CD14-positive monocyte (primary cell): Measurements from ENCODE around the gene CYP4F11. TPM values are rescaled to one million over a fixed set of nuclear protein-coding genes. Genes with fewer than 3 reads are reported as not detected.
"Not testable (repeated sequence)": the region's sequence is repeated elsewhere in the genome, so short reads cannot be mapped to it uniquely, and the experiment has no call there.

ENCODE experiments used
- DNase-seq, 3 donors: peaks; one replicate each; pipeline ENCODE4 v3.0.0-alpha.2; 2011 to 2022
- H2AFZ ChIP-seq: 2 replicates; pipeline ENCODE4 v1.6.0; 2012; ENCODE audit warnings: mild to moderate bottlenecking, low read depth, low read length, inconsistent platforms; ENCODE audit not compliant: insufficient read depth, poor library complexity, severe bottlenecking
- H3K27ac ChIP-seq, 2 donors: 1 replicate in 1 of 2; 2 replicates in 1 of 2; pipeline ENCODE4 v1.5.1; 2012 to 2013; ENCODE audit warnings: low read length in 2 of 2, control low read depth in 1 of 2, inconsistent platforms in 1 of 2, low read depth in 1 of 2, mild to moderate bottlenecking in 1 of 2
- H3K27me3 ChIP-seq, 2 donors: one replicate each; pipeline versions ENCODE4 v1.6.0 to v1.6.1; 2011 to 2013; ENCODE audit warnings: low read length in 2 of 2; ENCODE audit not compliant: control insufficient read depth in 2 of 2, insufficient read depth in 2 of 2
- H3K36me3 ChIP-seq, 2 donors: replicated peaks in 1 of 2; 1 replicate in 1 of 2; 2 replicates in 1 of 2; pipeline versions ENCODE4 v1.5.1 to v1.6.1; 2012 to 2013; ENCODE audit warnings: low read length in 2 of 2, control low read depth in 1 of 2, inconsistent platforms in 1 of 2, mild to moderate bottlenecking in 1 of 2; ENCODE audit not compliant: insufficient read depth in 2 of 2, control insufficient read depth in 1 of 2
- H3K4me1 ChIP-seq, 2 donors: 1 replicate in 1 of 2; 2 replicates in 1 of 2; pipeline versions ENCODE4 v1.5.1 to v1.6.1; 2012 to 2013; ENCODE audit warnings: low read length in 2 of 2, control low read depth in 1 of 2, inconsistent platforms in 1 of 2, mild to moderate bottlenecking in 1 of 2, moderate library complexity in 1 of 2; ENCODE audit not compliant: insufficient read depth in 2 of 2, control insufficient read depth in 1 of 2
- H3K4me2 ChIP-seq: replicated peaks from 2 replicates; pipeline ENCODE3; 2012; ENCODE audit warnings: low read length, moderate library complexity, mild to moderate bottlenecking; ENCODE audit not compliant: poor library complexity, severe bottlenecking; ENCODE audit errors: extremely low read depth
- H3K4me3 ChIP-seq, 3 experiments: fragments of 200-600 bp in 1 of 3; sonication (generic) in 1 of 3; replicated peaks in 1 of 3; 1 replicate in 2 of 3; 2 replicates in 1 of 3; pipeline ENCODE4 v1.5.1; 2011 to 2013; ENCODE audit warnings: low read length in 3 of 3, mild to moderate bottlenecking in 3 of 3, control low read depth in 2 of 3, low read depth in 2 of 3, inconsistent platforms in 1 of 3, moderate library complexity in 1 of 3
- H3K79me2 ChIP-seq: 2 replicates; pipeline ENCODE4 v1.6.0; 2012; ENCODE audit warnings: mild to moderate bottlenecking, control low read depth, inconsistent platforms, low read length, moderate library complexity; ENCODE audit not compliant: insufficient read depth
- H3K9ac ChIP-seq: 2 replicates; pipeline ENCODE4 v1.6.0; 2017; ENCODE audit warnings: low read length, mild to moderate bottlenecking; ENCODE audit not compliant: insufficient read depth, poor library complexity, severe bottlenecking
- H3K9me3 ChIP-seq, 2 donors: replicated peaks in 1 of 2; 1 replicate in 1 of 2; 2 replicates in 1 of 2; pipeline versions ENCODE4 v1.5.1 to v1.6.1; 2012 to 2013; ENCODE audit warnings: low read length in 2 of 2, control low read depth in 1 of 2; ENCODE audit not compliant: control insufficient read depth in 1 of 2, insufficient read depth in 1 of 2
- H4K20me1 ChIP-seq: 2 replicates; pipeline ENCODE4 v1.6.0; 2012; ENCODE audit warnings: mild to moderate bottlenecking, low read length, control low read depth, moderate library complexity; ENCODE audit not compliant: insufficient read depth
- H3K27ac Mint-ChIP-seq, 7 donors: one replicate each; pipeline ENCODE4 v1.8.0; 2020; ENCODE audit warnings: mild to moderate bottlenecking in 7 of 7, mixed read lengths in 7 of 7, moderate library complexity in 6 of 7, inconsistent platforms in 2 of 7
- H3K27me3 Mint-ChIP-seq, 3 donors: one replicate each; pipeline ENCODE4 v1.8.0; 2021 to 2022; ENCODE audit warnings: low read depth in 3 of 3, mild to moderate bottlenecking in 3 of 3, mixed read lengths in 3 of 3, moderate library complexity in 3 of 3, inconsistent platforms in 1 of 3
- H3K36me3 Mint-ChIP-seq, 2 donors: one replicate each; pipeline ENCODE4 v1.8.0; 2020; ENCODE audit warnings: mixed read lengths in 2 of 2, inconsistent platforms in 1 of 2, mild to moderate bottlenecking in 1 of 2
- H3K4me1 Mint-ChIP-seq: one replicate; pipeline ENCODE4 v1.8.0; 2020; ENCODE audit warnings: mild to moderate bottlenecking, mixed read lengths
- H3K4me3 Mint-ChIP-seq, 2 donors: one replicate each; pipeline ENCODE4 v1.8.0; 2020; ENCODE audit warnings: mild to moderate bottlenecking in 2 of 2, mixed read lengths in 2 of 2, moderate library complexity in 1 of 2
- H3K9me3 Mint-ChIP-seq, 7 donors: one replicate each; pipeline ENCODE4 v1.8.0; 2020 to 2022; ENCODE audit warnings: mixed read lengths in 7 of 7, mild to moderate bottlenecking in 6 of 7, moderate library complexity in 6 of 7, inconsistent platforms in 2 of 7
- CTCF ChIP-seq: fragments of 200-600 bp; IDR thresholded peaks from one replicate; pipeline ENCODE4 v1.8.0; 2022; ENCODE audit warnings: antibody characterized with exemption, mild to moderate bottlenecking
- WGBS: methylation state at CpG from one replicate; pipeline ENCODE4 v1.1.5; 2013; ENCODE audit warnings: missing lambda C conversion rate; ENCODE audit not compliant: insufficient coverage; 5-methylcytosine and 5-hydroxymethylcytosine counted together
- intact Hi-C, 2 donors: fragments of 100-400 bp; cut with micrococcal nuclease; formaldehyde crosslinking; loops; one replicate each; pipeline versions ENCODE4 v1.15.0 to v1.15.1; 2023
- polyA plus RNA-seq, 3 donors: library from polyadenylated mRNA; depleted of rRNA in 1 of 3; unstranded in 2 of 3; stranded (reverse) in 1 of 3; fragments of 300-500 nt in 2 of 3; fragments of >200 nt in 1 of 3; fragmentation: Illumina TruSeq in 2 of 3; gene quantifications; 1 replicate in 2 of 3; 2 replicates in 1 of 3; pipeline ENCODE4 v1.2.3, GENCODE V29; 2012 to 2021

The CYP4F11 gene
- polyA plus RNA-seq, 3 donors = not detected

DNA sequence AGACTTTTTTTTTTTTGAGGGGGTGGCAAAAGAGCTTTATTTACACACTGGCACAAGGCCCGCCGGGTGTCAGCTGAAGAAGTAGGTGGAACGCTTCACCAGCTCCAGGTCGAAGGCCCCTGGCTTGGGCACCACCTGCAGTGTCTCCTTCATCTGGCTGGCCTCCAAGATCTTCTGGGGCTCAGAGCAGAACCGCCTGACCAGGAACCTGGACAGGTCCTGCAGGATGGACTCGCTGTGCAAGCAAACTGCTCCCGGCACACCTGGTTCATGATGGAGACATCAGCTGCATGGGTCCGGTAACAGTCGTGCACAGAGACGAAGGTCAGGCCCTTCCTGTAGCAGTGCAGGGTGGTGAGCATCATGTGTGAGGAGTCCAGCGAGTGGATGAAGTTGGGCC lies 32.1 kb downstream of the CYP4F11 start:
- peaks cover 0 to 18% (median 9%) of the 10 kb centered on the region in 3 donors for H3K27me3 Mint-ChIP-seq
- WGBS = 97% methylated on average over 10 of the region's 11 CpGs

DNA sequence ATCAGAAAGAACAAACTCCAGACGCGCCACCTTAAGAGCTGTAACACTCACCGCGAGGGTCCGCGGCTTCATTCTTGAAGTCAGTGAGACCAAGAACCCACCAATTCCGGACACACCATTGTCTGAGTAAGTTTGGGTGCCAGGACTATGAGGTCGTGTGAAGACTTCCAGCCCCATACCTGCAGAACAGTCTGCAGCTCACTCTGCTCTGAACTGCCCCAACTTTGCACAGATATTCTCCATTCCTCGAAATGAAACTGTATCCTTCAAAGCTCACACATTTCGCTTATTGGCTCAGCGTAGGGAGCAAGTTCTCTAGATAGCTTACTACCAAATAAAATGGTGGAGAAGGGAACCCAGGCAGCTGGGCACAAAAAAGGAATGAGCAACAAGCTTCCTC lies 33.8 kb downstream of the CYP4F11 start:
- H3K4me3 Mint-ChIP-seq = peak overlapping the region; percentile 79 to 95
- no peak for DNase-seq

More for the DNA sequence above, 32.1 kb downstream of the CYP4F11 start:
- Histone ChIP-seq H3K27me3 (no peaks in the 10 kb centered on the region), H3K4me1 (peaks cover 3 to 6% of the 10 kb centered on the region in 2 donors), H3K4me2 (no peak overlapping the region), H2AFZ (no peak overlapping the region), H3K9ac (no peak overlapping the region), H4K20me1 (no peaks in the 10 kb centered on the region), H3K27ac (no peak overlapping the region), H3K4me3 (no peak overlapping the region), H3K9me3 (no peaks in the 10 kb centered on the region), H3K79me2 (no peaks in the 10 kb centered on the region), H3K36me3 (no peaks in the 10 kb centered on the region)
- DNase-seq = no peak
- peaks cover 4 to 22% (median 16%) of the 10 kb centered on the region in 7 donors for H3K9me3 Mint-ChIP-seq
- intact Hi-C loops = no loop called here
- H3K4me3 Mint-ChIP-seq = no peak overlapping the region
- H3K36me3 Mint-ChIP-seq = no peaks in the 10 kb centered on the region
- H3K27ac Mint-ChIP-seq = no peak overlapping the region
- TF ChIP-seq CTCF = no peak
- peaks cover 19% of the 10 kb centered on the region for H3K4me1 Mint-ChIP-seq

DNA sequence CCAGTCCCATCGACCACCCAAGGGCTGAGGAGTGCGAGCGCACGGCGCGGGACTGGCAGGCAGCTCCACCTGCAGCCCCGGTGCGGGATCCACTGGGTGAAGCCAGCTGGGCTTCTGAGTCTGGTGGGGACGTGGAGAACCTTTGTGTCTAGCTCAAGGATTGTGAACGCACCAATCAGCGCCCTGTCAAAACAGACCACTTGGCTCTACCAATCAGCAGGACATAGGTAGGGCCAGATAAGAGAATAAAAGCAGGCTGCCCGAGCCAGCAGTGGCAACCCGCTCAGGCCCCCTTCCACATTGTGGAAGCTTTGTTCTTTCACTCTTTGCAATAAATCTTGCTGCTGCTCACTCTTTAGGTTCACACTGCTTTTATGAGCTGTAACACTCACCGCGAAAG lies 34.3 kb downstream of the CYP4F11 start:
- H3K27ac ChIP-seq, H3K36me3 ChIP-seq, H3K9ac ChIP-seq, H3K4me1 ChIP-seq, H3K36me3 Mint-ChIP-seq, H3K4me2 ChIP-seq, H3K4me3 ChIP-seq, H3K79me2 ChIP-seq, intact Hi-C loops, H3K9me3 ChIP-seq, DNase-seq, H2AFZ ChIP-seq, H3K27me3 ChIP-seq, H4K20me1 ChIP-seq: not testable (repeated sequence)
- peak overlapping the region; percentile 79 to 95 for H3K4me3 Mint-ChIP-seq
- peaks cover 15% of the 10 kb centered on the region for H3K4me1 Mint-ChIP-seq
- H3K27me3 Mint-ChIP-seq = peaks cover 0 to 17% (median 9%) of the 10 kb centered on the region in 3 donors
- H3K27ac Mint-ChIP-seq = peak overlapping the region in 1 of 7 donors; percentile 72
- WGBS = no CpG with 5 or more reads among the region's 15 CpGs
- peaks cover 4 to 20% (median 15%) of the 10 kb centered on the region in 7 donors for H3K9me3 Mint-ChIP-seq

More for the DNA sequence above, 33.8 kb downstream of the CYP4F11 start:
- Mint-ChIP-seq H3K27ac (peak overlapping the region in 1 of 7 donors; percentile 72), H3K27me3 (peaks cover 0 to 17% (median 9%) of the 10 kb centered on the region in 3 donors), H3K9me3 (peaks cover 4 to 20% (median 15%) of the 10 kb centered on the region in 7 donors), H3K36me3 (no peaks in the 10 kb centered on the region), H3K4me1 (peaks cover 15% of the 10 kb centered on the region)
- H3K27ac ChIP-seq = no peak overlapping the region
- no peak overlapping the region for H3K4me3 ChIP-seq
- no peaks in the 10 kb centered on the region for H3K9me3 ChIP-seq
- H3K4me2 ChIP-seq = no peak overlapping the region
- no peaks in the 10 kb centered on the region for H3K27me3 ChIP-seq
- WGBS = 50% methylated on average over 1 of the region's 11 CpGs
- H3K36me3 ChIP-seq = no peaks in the 10 kb centered on the region
- peaks cover 3 to 6% of the 10 kb centered on the region in 2 donors for H3K4me1 ChIP-seq
- H3K9ac ChIP-seq = no peak overlapping the region
- no peak overlapping the region for H2AFZ ChIP-seq
- no peaks in the 10 kb centered on the region for H3K79me2 ChIP-seq
- H4K20me1 ChIP-seq = no peaks in the 10 kb centered on the region
- intact Hi-C loops = no loop called here
- TF ChIP-seq CTCF = no peak
